ENCODE measurements around the gene DTHD1. TPM values are rescaled to one million over a fixed set of nuclear protein-coding genes. Genes with fewer than 3 reads are reported as not detected.
A peak's percentile ranks its signal among the peaks of the same experiment; 100 is the strongest.

Gene DTHD1
- polyA plus RNA-seq, 3 donors = not detected

- Mint-ChIP-seq H3K36me3 (peaks cover 0 to 4% of the 10 kb centered on the region in 2 donors), H3K27ac (no peak overlapping the region), H3K27me3 (ENCODE audit: low read depth in 3 of 3) (no peaks in the 10 kb centered on the region), H3K9me3 (peaks cover 0 to 2% (median 0%) of the 10 kb centered on the region in 7 donors), H3K4me1 (peaks cover 64% of the 10 kb centered on the region), H3K4me3 (no peak overlapping the region)
- no peaks in the 10 kb centered on the region for H4K20me1 ChIP-seq (ENCODE audit: insufficient read depth, low read length)
- H3K4me3 ChIP-seq (replicated peaks in 1 of 3; ENCODE audit: low read depth in 2 of 3, low read length in 3 of 3) = no peak overlapping the region
- intact Hi-C loops (cut with micrococcal nuclease) = no loop called here
- TF ChIP-seq, protein P1, sequence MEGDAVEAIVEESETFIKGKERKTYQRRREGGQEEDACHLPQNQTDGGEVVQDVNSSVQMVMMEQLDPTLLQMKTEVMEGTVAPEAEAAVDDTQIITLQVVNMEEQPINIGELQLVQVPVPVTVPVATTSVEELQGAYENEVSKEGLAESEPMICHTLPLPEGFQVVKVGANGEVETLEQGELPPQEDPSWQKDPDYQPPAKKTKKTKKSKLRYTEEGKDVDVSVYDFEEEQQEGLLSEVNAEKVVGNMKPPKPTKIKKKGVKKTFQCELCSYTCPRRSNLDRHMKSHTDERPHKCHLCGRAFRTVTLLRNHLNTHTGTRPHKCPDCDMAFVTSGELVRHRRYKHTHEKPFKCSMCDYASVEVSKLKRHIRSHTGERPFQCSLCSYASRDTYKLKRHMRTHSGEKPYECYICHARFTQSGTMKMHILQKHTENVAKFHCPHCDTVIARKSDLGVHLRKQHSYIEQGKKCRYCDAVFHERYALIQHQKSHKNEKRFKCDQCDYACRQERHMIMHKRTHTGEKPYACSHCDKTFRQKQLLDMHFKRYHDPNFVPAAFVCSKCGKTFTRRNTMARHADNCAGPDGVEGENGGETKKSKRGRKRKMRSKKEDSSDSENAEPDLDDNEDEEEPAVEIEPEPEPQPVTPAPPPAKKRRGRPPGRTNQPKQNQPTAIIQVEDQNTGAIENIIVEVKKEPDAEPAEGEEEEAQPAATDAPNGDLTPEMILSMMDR (IDR thresholded peaks at IDR 0.05) = no peak
- H3K27me3 ChIP-seq (ENCODE audit: control insufficient read depth in 2 of 2, insufficient read depth in 2 of 2, low read length in 2 of 2) = no peaks in the 10 kb centered on the region
- H2AFZ ChIP-seq (ENCODE audit: insufficient read depth, low read depth, low read length, poor library complexity, severe bottlenecking) = no peak overlapping the region
- DNase-seq = no peak
- no peak overlapping the region for H3K4me2 ChIP-seq (replicated peaks; ENCODE audit: extremely low read depth, low read length, poor library complexity, severe bottlenecking)
- H3K9ac ChIP-seq (ENCODE audit: insufficient read depth, low read length, poor library complexity, severe bottlenecking) = no peak overlapping the region
- no peaks in the 10 kb centered on the region for H3K79me2 ChIP-seq (ENCODE audit: insufficient read depth, low read length)
- H3K27ac ChIP-seq (ENCODE audit: low read depth in 1 of 2, low read length in 2 of 2) = no peak overlapping the region
- no peaks in the 10 kb centered on the region for H3K36me3 ChIP-seq (replicated peaks in 1 of 2; ENCODE audit: control insufficient read depth in 1 of 2, insufficient read depth in 2 of 2, low read length in 2 of 2)
- H3K9me3 ChIP-seq (replicated peaks in 1 of 2; ENCODE audit: control insufficient read depth in 1 of 2, insufficient read depth in 1 of 2, low read length in 2 of 2) = no peaks in the 10 kb centered on the region
- H3K4me1 ChIP-seq (ENCODE audit: control insufficient read depth in 1 of 2, insufficient read depth in 2 of 2, low read length in 2 of 2) = peaks cover 62 to 65% of the 10 kb centered on the region in 2 donors
These were observed 35.2 kb downstream of the DTHD1 start for GRCh38 chr4:36316607-36317006.

- WGBS (ENCODE audit: insufficient coverage) = no CpG with 5 or more reads among the region's 1 CpG
These were observed 36.3 kb downstream of the DTHD1 start for GRCh38 chr4:36317721-36318120.

More at GRCh38 chr4:36317721-36318120, 36.3 kb downstream of the DTHD1 start:
- Histone ChIP-seq H3K9ac (ENCODE audit: insufficient read depth, low read length, poor library complexity, severe bottlenecking) (no peak overlapping the region), H3K36me3 (replicated peaks in 1 of 2; ENCODE audit: control insufficient read depth in 1 of 2, insufficient read depth in 2 of 2, low read length in 2 of 2) (no peaks in the 10 kb centered on the region), H2AFZ (ENCODE audit: insufficient read depth, low read depth, low read length, poor library complexity, severe bottlenecking) (no peak overlapping the region), H3K9me3 (replicated peaks in 1 of 2; ENCODE audit: control insufficient read depth in 1 of 2, insufficient read depth in 1 of 2, low read length in 2 of 2) (no peaks in the 10 kb centered on the region), H3K27ac (ENCODE audit: low read depth in 1 of 2, low read length in 2 of 2) (no peak overlapping the region), H3K79me2 (ENCODE audit: insufficient read depth, low read length) (no peaks in the 10 kb centered on the region), H3K27me3 (ENCODE audit: control insufficient read depth in 2 of 2, insufficient read depth in 2 of 2, low read length in 2 of 2) (no peaks in the 10 kb centered on the region), H3K4me3 (replicated peaks in 1 of 3; ENCODE audit: low read depth in 2 of 3, low read length in 3 of 3) (no peak overlapping the region), H3K4me2 (replicated peaks; ENCODE audit: extremely low read depth, low read length, poor library complexity, severe bottlenecking) (no peak overlapping the region), H4K20me1 (ENCODE audit: insufficient read depth, low read length) (no peaks in the 10 kb centered on the region), H3K4me1 (ENCODE audit: control insufficient read depth in 1 of 2, insufficient read depth in 2 of 2, low read length in 2 of 2) (peaks cover 62 to 65% of the 10 kb centered on the region in 2 donors)
- no peaks in the 10 kb centered on the region for H3K9me3 Mint-ChIP-seq
- H3K27ac Mint-ChIP-seq = peak overlapping the region in 3 of 7 donors; percentile 10 to 27 (median 15)
- TF ChIP-seq, protein P1 (IDR thresholded peaks at IDR 0.05) = no peak
- no peak overlapping the region for H3K4me3 Mint-ChIP-seq
- H3K27me3 Mint-ChIP-seq (ENCODE audit: low read depth in 3 of 3) = no peaks in the 10 kb centered on the region
- intact Hi-C loops (cut with micrococcal nuclease) = no loop called here
- peaks cover 65% of the 10 kb centered on the region for H3K4me1 Mint-ChIP-seq
- peaks cover 0 to 4% of the 10 kb centered on the region in 2 donors for H3K36me3 Mint-ChIP-seq
- no peak for DNase-seq
